Activated T-cell treated with anti-CD3 and anti-CD28 coated beads for 48 hours (primary cell): ENCODE results near the gene SNAPC2.
"Not testable (repeated sequence)": the region's sequence is repeated elsewhere in the genome, so short reads cannot be mapped to it uniquely, and the experiment has no call there.

ENCODE experiments used
- DNase-seq: peaks from one replicate; pipeline ENCODE4 v3.0.0-alpha.2; 2020; ENCODE audit warnings: low read depth

SNAPC2 gene

GRCh38 chr19:7888826-7889217, 31.3 kb upstream of the SNAPC2 start:
- DNase-seq = no peak

GRCh38 chr19:7893362-7894101, 26.6 kb upstream of the SNAPC2 start:
- DNase-seq = not testable (repeated sequence)

GRCh38 chr19:7894612-7895309, 25.4 kb upstream of the SNAPC2 start:
- no peak for DNase-seq

GRCh38 chr19:7895565-7895964, 24.6 kb upstream of the SNAPC2 start:
- DNase-seq = no peak

- no peak for DNase-seq
Observed at GRCh38 chr19:7897292-7897691, 22.8 kb upstream of the SNAPC2 start.

- no peak for DNase-seq
Observed at GRCh38 chr19:7898967-7899366, 21.2 kb upstream of the SNAPC2 start.

- DNase-seq = no peak
Observed at GRCh38 chr19:7899751-7900378, 20.3 kb upstream of the SNAPC2 start.

GRCh38 chr19:7900401-7900870, 19.7 kb upstream of the SNAPC2 start:
- no peak for DNase-seq

GRCh38 chr19:7900931-7901330, 19.2 kb upstream of the SNAPC2 start:
- no peak for DNase-seq

- DNase-seq = no peak
Observed at GRCh38 chr19:7901337-7901736, 18.8 kb upstream of the SNAPC2 start.

- DNase-seq = no peak
Observed at GRCh38 chr19:7902796-7903243, 17.3 kb upstream of the SNAPC2 start.

GRCh38 chr19:7903244-7904073, 16.7 kb upstream of the SNAPC2 start, which contains the start of gene MAP2K7:
Gene MAP2K7, plus strand, starts transcription at chr19:7903877. Its CDS starts 68 bp downstream, at chr19:7903945.
- peak; percentile 100 for DNase-seq

- peak; percentile 50 for DNase-seq
Observed at GRCh38 chr19:7904074-7905020, 15.8 kb upstream of the SNAPC2 start.

- no peak for DNase-seq
Observed at GRCh38 chr19:7905268-7905667, 14.9 kb upstream of the SNAPC2 start.

GRCh38 chr19:7905859-7906258, 14.3 kb upstream of the SNAPC2 start:
- no peak for DNase-seq

GRCh38 chr19:7907122-7907521, 13.0 kb upstream of the SNAPC2 start:
- DNase-seq = no peak

- no peak for DNase-seq
Observed at GRCh38 chr19:7907544-7907943, 12.6 kb upstream of the SNAPC2 start.

- no peak for DNase-seq
Observed at GRCh38 chr19:7908078-7908699, 11.9 kb upstream of the SNAPC2 start.

- DNase-seq = no peak
Observed at GRCh38 chr19:7908742-7909461, 11.2 kb upstream of the SNAPC2 start.
